ENCODE measurements around the gene UBTD2. TPM values are rescaled to one million over a fixed set of nuclear protein-coding genes. Genes with fewer than 3 reads are reported as not detected.

UBTD2 gene
- total and polyA plus RNA-seq, 2 donors from 2014 or later: 12.9 to 17.8 TPM

GRCh38 chr5:172167895-172168294, 115.7 kb downstream of the UBTD2 start:
- H3K27me3 ChIP-seq (ENCODE audit: control insufficient read depth, insufficient read depth, low read length): no peaks in the 10 kb centered on the region
- FAIRE-seq (no peak), DNase-seq (no peak)
- intact Hi-C loops (cut with DNase I): no loop called here
- H3K4me3 ChIP-seq (ENCODE audit: low read length in 3 of 3): no peak overlapping the region
- TF ChIP-seq CTCF (IDR thresholded peaks at IDR 0.05; ENCODE audit: borderline replicate concordance, extremely low read depth, insufficient read depth): no peak
- no peaks in the 10 kb centered on the region for H3K36me3 ChIP-seq (ENCODE audit: control insufficient read depth in 2 of 3, insufficient read depth in 3 of 3, low read length in 3 of 3)
- H3K9me3 ChIP-seq (ENCODE audit: control insufficient read depth in 2 of 3, insufficient read depth in 1 of 3, low read length in 3 of 3): no peaks in the 10 kb centered on the region
- no peak overlapping the region for H3K9ac ChIP-seq (ENCODE audit: low read length in 3 of 3)
- no peak overlapping the region for H3K27ac ChIP-seq (ENCODE audit: low read depth in 2 of 2, low read length in 2 of 2)
- H3K4me1 ChIP-seq (ENCODE audit: control insufficient read depth in 2 of 3, insufficient read depth in 2 of 3, low read depth in 1 of 3, low read length in 3 of 3): peaks cover 0 to 2% (median 0%) of the 10 kb centered on the region in 3 donors

DNA sequence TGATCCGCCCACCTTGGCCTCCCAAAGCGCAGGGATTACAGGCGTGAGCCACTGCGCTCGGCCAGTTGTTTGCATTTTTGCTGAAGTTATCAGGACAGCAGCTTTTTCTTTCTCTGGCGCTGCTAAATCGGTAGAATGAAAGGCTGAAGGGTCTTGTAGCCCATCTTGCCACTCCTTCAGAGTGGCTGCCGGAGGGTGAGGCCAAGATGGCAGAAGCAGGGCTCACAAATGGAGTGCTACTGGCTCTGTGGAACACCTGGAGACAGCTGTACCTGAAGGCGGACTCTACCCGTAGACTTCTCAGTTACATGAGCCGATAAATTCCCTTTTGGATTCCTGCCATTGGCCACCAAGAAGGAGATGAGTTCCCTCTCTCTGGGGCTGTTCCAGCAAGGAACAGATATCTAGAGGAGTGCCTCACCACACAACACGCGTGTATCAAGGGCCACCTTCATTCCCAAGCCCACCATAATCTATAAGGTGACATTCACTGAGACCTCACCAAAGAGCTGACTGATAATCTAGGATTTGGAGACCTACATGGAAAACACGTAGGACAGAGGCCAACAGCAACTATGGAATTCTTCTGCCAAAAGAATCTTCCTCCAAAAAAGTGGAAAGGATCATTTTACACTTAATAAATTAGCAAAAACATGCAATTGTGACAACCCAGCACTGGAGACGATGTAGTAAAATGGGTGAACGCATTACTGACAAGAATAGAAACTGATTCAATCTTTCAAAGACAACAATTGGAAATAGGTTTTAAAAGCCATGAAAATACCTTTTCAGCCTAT, 117.3 kb downstream of the UBTD2 start:
- intact Hi-C loops (cut with DNase I): no loop called here
- DNase-seq: no peak
- Histone ChIP-seq H3K27ac (ENCODE audit: low read depth in 2 of 2, low read length in 2 of 2) (no peak overlapping the region), H3K4me1 (ENCODE audit: control insufficient read depth in 2 of 3, insufficient read depth in 2 of 3, low read depth in 1 of 3, low read length in 3 of 3) (peaks cover 0 to 2% (median 0%) of the 10 kb centered on the region in 3 donors), H3K27me3 (ENCODE audit: control insufficient read depth, insufficient read depth, low read length) (no peaks in the 10 kb centered on the region), H3K9ac (ENCODE audit: low read length in 3 of 3) (no peak overlapping the region), H3K4me3 (ENCODE audit: low read length in 3 of 3) (no peak overlapping the region), H3K36me3 (ENCODE audit: control insufficient read depth in 2 of 3, insufficient read depth in 3 of 3, low read length in 3 of 3) (no peaks in the 10 kb centered on the region), H3K9me3 (ENCODE audit: control insufficient read depth in 2 of 3, insufficient read depth in 1 of 3, low read length in 3 of 3) (no peaks in the 10 kb centered on the region)
- FAIRE-seq: no peak
- TF ChIP-seq CTCF (IDR thresholded peaks at IDR 0.05; ENCODE audit: borderline replicate concordance, extremely low read depth, insufficient read depth): no peak

DNA sequence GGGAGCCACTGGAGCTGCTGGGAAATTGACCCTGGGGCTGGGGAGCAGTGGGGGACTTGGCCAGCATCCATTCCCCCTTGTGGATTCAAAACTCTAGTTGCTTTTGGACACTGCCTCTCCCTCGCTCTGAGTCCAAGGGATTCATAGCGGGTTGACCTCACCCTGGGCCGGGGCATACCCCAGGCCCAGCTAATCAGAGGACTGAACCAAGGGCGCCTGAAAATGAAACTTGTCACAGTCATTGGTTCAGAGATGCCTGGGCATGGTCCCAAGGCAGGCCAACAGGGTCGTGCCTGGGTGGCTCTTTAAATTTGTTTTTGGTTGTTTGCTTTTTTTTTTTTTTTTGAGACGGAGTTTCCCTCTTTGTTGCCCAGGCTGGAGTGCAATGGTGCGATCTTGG, 118.1 kb downstream of the UBTD2 start:
- Histone ChIP-seq H3K4me1 (ENCODE audit: control insufficient read depth in 2 of 3, insufficient read depth in 2 of 3, low read depth in 1 of 3, low read length in 3 of 3) (peaks cover 0 to 2% (median 0%) of the 10 kb centered on the region in 3 donors), H3K27ac (ENCODE audit: low read depth in 2 of 2, low read length in 2 of 2) (no peak overlapping the region), H3K9ac (ENCODE audit: low read length in 3 of 3) (no peak overlapping the region), H3K27me3 (ENCODE audit: control insufficient read depth, insufficient read depth, low read length) (no peaks in the 10 kb centered on the region), H3K36me3 (ENCODE audit: control insufficient read depth in 2 of 3, insufficient read depth in 3 of 3, low read length in 3 of 3) (no peaks in the 10 kb centered on the region), H3K9me3 (ENCODE audit: control insufficient read depth in 2 of 3, insufficient read depth in 1 of 3, low read length in 3 of 3) (no peaks in the 10 kb centered on the region), H3K4me3 (ENCODE audit: low read length in 3 of 3) (no peak overlapping the region)
- DNase-seq: no peak
- intact Hi-C loops (cut with DNase I): no loop called here
- no peak for FAIRE-seq
- no peak for TF ChIP-seq CTCF (IDR thresholded peaks at IDR 0.05; ENCODE audit: borderline replicate concordance, extremely low read depth, insufficient read depth)

All from kidney (tissue), 14 donors.